Keratinocyte (primary cell): Measurements from ENCODE around the gene CNOT3. TPM values are rescaled to one million over a fixed set of nuclear protein-coding genes. Genes with fewer than 3 reads are reported as not detected.

Experiments used
- DNase-seq: peaks from one replicate; pipeline ENCODE4 v3.0.0-alpha.2; 2011; ENCODE audit warnings: low read depth, missing footprints, low spot score
- FAIRE-seq: peaks from 2 replicates; lab custom pipeline; 2011; peaks lifted over from hg19 to GRCh38; lab: Jason Lieb, UNC
- H2AFZ ChIP-seq: 2 replicates; pipeline ENCODE4 v1.6.0; 2012; ENCODE audit warnings: low read length, control low read depth, inconsistent platforms; ENCODE audit not compliant: control insufficient read depth
- H3K27ac ChIP-seq: 2 replicates; pipeline ENCODE4 v1.5.1; 2011; ENCODE audit warnings: low read length; ENCODE audit not compliant: control insufficient read depth, insufficient read depth
- H3K27me3 ChIP-seq: 3 replicates; pipeline ENCODE4 v1.6.0; 2011; ENCODE audit warnings: low read length; ENCODE audit not compliant: control insufficient read depth, insufficient read depth; ENCODE audit errors: extremely low read depth
- H3K36me3 ChIP-seq, 2 experiments: 2 replicates in 1 of 2; 3 replicates in 1 of 2; pipeline ENCODE4 v1.5.1; 2011; ENCODE audit warnings: low read length in 2 of 2, mild to moderate bottlenecking in 1 of 2; ENCODE audit not compliant: control insufficient read depth in 2 of 2, insufficient read depth in 2 of 2; ENCODE audit errors: extremely low read depth in 1 of 2
- H3K4me1 ChIP-seq: 3 replicates; pipeline ENCODE4 v1.5.1; 2011; ENCODE audit warnings: low read length; ENCODE audit not compliant: control insufficient read depth, insufficient read depth; ENCODE audit errors: extremely low read depth
- H3K4me2 ChIP-seq: 3 replicates; pipeline ENCODE4 v1.6.0; 2011; ENCODE audit warnings: low read depth, low read length; ENCODE audit not compliant: control insufficient read depth, insufficient read depth; ENCODE audit errors: extremely low read depth
- H3K4me3 ChIP-seq, 3 experiments: fragments of 200-600 bp in 1 of 3; sonication (generic) in 1 of 3; 2 replicates in 2 of 3; 3 replicates in 1 of 3; pipeline ENCODE4 v1.5.1; 2011 to 2016; ENCODE audit warnings: low read length in 3 of 3, mild to moderate bottlenecking in 3 of 3, control low read depth in 2 of 3, inconsistent platforms in 1 of 3, low read depth in 1 of 3, mixed read lengths in 1 of 3, mixed run types in 1 of 3, moderate library complexity in 1 of 3; ENCODE audit not compliant: control insufficient read depth in 2 of 3, insufficient read depth in 2 of 3; ENCODE audit errors: extremely low read depth in 1 of 3
- H3K79me2 ChIP-seq: 2 replicates; pipeline ENCODE4 v1.6.0; 2012; ENCODE audit warnings: low read length; ENCODE audit not compliant: control insufficient read depth, insufficient read depth
- H3K9ac ChIP-seq: 3 replicates; pipeline ENCODE4 v1.6.0; 2011; ENCODE audit warnings: low read length; ENCODE audit not compliant: control insufficient read depth, insufficient read depth; ENCODE audit errors: extremely low read depth
- H3K9me1 ChIP-seq: 3 replicates; pipeline ENCODE4 v1.6.0; 2011; ENCODE audit warnings: low read length; ENCODE audit not compliant: control insufficient read depth, insufficient read depth; ENCODE audit errors: extremely low read depth
- H3K9me3 ChIP-seq: 2 replicates; pipeline ENCODE4 v1.5.1; 2012; ENCODE audit warnings: low read depth, low read length; ENCODE audit not compliant: control insufficient read depth
- H4K20me1 ChIP-seq: 3 replicates; pipeline ENCODE4 v1.6.0; 2011; ENCODE audit warnings: low read length; ENCODE audit not compliant: control insufficient read depth, insufficient read depth; ENCODE audit errors: extremely low read depth
- CTCF ChIP-seq, 3 experiments: IDR thresholded peaks in 1 of 3; conservative IDR thresholded peaks in 1 of 3; optimal IDR thresholded peaks in 1 of 3; 2 replicates in 2 of 3; 3 replicates in 1 of 3; pipeline versions ENCODE3 to v1.5.1; 2011; ENCODE audit warnings: low read length in 3 of 3, mild to moderate bottlenecking in 3 of 3, moderate library complexity in 2 of 3, control low read depth in 1 of 3, inconsistent platforms in 1 of 3; ENCODE audit not compliant: insufficient read depth in 2 of 3; ENCODE audit errors: extremely low read depth in 1 of 3
- EZH2 ChIP-seq: IDR thresholded peaks from one replicate; pipeline ENCODE4 v1.6.1; 2012; ENCODE audit warnings: inconsistent platforms, mild to moderate bottlenecking, low read length, moderate library complexity
- dilution Hi-C: fragments of 300-500 bp; cut with MboI; formaldehyde crosslinking; loops from one replicate; pipeline ENCODE4 v1.7.0; 2020; ENCODE audit warnings: low sequenced_read_pairs; ENCODE audit not compliant: extremely low pct_ligation_motif_present
- polyA plus RNA-seq, 5 experiments: library from polyadenylated mRNA; depleted of rRNA in 3 of 5; stranded (reverse) in 3 of 5; stranded (forward) in 1 of 5; unstranded in 1 of 5; fragments of >200 nt; gene quantifications; 1 replicate in 1 of 5; 2 replicates in 3 of 5; 3 replicates in 1 of 5; pipeline versions ENCODE4 v1.2.1 to v1.2.3, GENCODE V29; 2011 to 2012; ENCODE audit warnings: missing spikeins in 2 of 5, low read depth in 1 of 5, low replicate concordance in 1 of 5

Gene CNOT3
- polyA plus RNA-seq, 1 donor (not counting 4 experiments of a cell fraction or from before 2014, with no cell fraction given), result 8.6 TPM

GRCh38 chr19:54179262-54179852 is 41.8 kb downstream of the CNOT3 start:
- Histone ChIP-seq H4K20me1 (peaks cover 5% of the 10 kb centered on the region), H3K36me3 (peaks cover 22 to 23% of the 10 kb centered on the region in 2 experiments), H3K9me3 (no peaks in the 10 kb centered on the region), H3K4me3 (no peak overlapping the region), H3K27me3 (no peaks in the 10 kb centered on the region), H3K9ac (no peak overlapping the region), H3K79me2 (peaks cover 2% of the 10 kb centered on the region), H2AFZ (no peak overlapping the region), H3K27ac (no peak overlapping the region), H3K9me1 (no peaks in the 10 kb centered on the region), H3K4me2 (no peak overlapping the region), H3K4me1 (no peaks in the 10 kb centered on the region)
- DNase-seq, result no peak
- dilution Hi-C loops, result no loop called here
- no peak for TF ChIP-seq EZH2
- no peak for FAIRE-seq

GRCh38 chr19:54179921-54180461 is 42.4 kb downstream of the CNOT3 start:
- Histone ChIP-seq H3K79me2 (peaks cover 2% of the 10 kb centered on the region), H3K9ac (no peak overlapping the region), H3K9me3 (no peaks in the 10 kb centered on the region), H2AFZ (no peak overlapping the region), H3K9me1 (no peaks in the 10 kb centered on the region), H3K4me1 (no peaks in the 10 kb centered on the region), H3K4me2 (no peak overlapping the region), H4K20me1 (peaks cover 5% of the 10 kb centered on the region), H3K4me3 (no peak overlapping the region), H3K27ac (no peak overlapping the region), H3K27me3 (no peaks in the 10 kb centered on the region), H3K36me3 (peaks cover 22 to 23% of the 10 kb centered on the region in 2 experiments)
- TF ChIP-seq CTCF (optimal IDR thresholded peaks at IDR 0.05 in 1 of 3, IDR thresholded peaks at IDR 0.05 in 1 of 3, conservative IDR thresholded peaks at IDR 0.05 in 1 of 3; ENCODE audit: extremely low read depth in 1 of 3, insufficient read depth in 2 of 3, low read length in 3 of 3) (peak in 2 of 3 experiments; percentile 10 to 20), EZH2 (no peak)
- no peak for DNase-seq
- dilution Hi-C loops, result no loop called here
- FAIRE-seq, result no peak
